Uterus (tissue), 2 donors: ENCODE results near the gene CYP11A1.

ENCODE experiments used
- POLR2A ChIP-seq, 2 donors: fragments of 450-650 bp; IDR thresholded peaks; one replicate each; pipeline ENCODE4 v1.6.1; 2016; ENCODE audit warnings: antibody characterized with exemption in 2 of 2, mild to moderate bottlenecking in 1 of 2, moderate library complexity in 1 of 2
- TF ChIP-seq, protein P1 (sequence below), 4 experiments: fragments of 200-600 bp in 2 of 4; fragments of 450-650 bp in 2 of 4; sonication (generic) in 2 of 4; IDR thresholded peaks; one replicate each; pipeline ENCODE4 v1.5.1; 2016 to 2019; ENCODE audit warnings: antibody characterized with exemption in 4 of 4, mild to moderate bottlenecking in 2 of 4, moderate library complexity in 1 of 4

DNA sequence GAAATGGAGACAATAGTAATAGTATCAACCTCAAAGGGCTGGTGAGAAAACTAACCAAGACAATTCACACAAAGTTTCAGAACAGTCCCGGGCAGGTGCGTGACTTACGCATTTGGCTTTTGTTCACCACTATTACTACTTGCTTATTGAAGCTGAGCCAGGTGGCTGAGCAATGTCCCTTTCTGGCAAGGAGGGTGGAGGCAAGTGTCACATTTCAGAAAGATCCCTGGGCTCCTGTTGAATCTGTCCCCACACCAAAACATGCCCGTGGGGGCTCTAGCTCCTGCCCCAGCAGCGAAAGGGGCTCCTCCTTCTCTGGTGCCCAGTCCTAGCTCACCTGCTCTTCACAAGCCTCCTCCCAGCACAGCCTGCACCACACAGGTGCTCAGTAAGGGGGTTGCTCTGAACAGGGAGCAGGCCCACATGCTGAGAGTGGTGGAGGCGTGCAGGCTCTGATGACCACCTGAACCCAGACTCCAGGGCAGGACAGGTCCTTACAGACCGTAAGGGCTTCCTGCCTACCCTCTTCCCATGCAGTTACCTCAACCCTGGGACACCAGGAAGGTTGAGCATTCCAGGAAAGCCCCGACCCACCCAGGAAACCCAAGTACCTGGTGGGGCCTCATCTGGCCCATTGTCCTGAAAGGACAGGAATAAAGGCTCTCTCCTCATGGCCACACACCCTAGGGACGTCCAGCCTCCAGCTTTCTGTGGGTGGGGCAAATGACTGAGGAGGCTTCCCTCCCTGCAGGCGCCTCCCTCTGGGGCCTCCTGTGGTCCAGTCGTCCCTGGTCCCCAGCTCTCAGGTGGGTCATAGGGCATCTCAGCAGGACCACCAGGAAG, 33.7 kb upstream of the CYP11A1 start:
- TF ChIP-seq, protein P1, sequence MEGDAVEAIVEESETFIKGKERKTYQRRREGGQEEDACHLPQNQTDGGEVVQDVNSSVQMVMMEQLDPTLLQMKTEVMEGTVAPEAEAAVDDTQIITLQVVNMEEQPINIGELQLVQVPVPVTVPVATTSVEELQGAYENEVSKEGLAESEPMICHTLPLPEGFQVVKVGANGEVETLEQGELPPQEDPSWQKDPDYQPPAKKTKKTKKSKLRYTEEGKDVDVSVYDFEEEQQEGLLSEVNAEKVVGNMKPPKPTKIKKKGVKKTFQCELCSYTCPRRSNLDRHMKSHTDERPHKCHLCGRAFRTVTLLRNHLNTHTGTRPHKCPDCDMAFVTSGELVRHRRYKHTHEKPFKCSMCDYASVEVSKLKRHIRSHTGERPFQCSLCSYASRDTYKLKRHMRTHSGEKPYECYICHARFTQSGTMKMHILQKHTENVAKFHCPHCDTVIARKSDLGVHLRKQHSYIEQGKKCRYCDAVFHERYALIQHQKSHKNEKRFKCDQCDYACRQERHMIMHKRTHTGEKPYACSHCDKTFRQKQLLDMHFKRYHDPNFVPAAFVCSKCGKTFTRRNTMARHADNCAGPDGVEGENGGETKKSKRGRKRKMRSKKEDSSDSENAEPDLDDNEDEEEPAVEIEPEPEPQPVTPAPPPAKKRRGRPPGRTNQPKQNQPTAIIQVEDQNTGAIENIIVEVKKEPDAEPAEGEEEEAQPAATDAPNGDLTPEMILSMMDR (IDR thresholded peaks at IDR 0.05) = no peak
- TF ChIP-seq POLR2A (IDR thresholded peaks at IDR 0.05) = no peak
